ENCODE data around the gene ALDH4A1. TPM values are rescaled to one million over a fixed set of nuclear protein-coding genes. Genes with fewer than 3 reads are reported as not detected.

Gene ALDH4A1
- total and polyA plus RNA-seq, 9 of the 15 experiments (the other 6 are each of a cell fraction or from before 2014, with no cell fraction given), result 0.27 to 31.4 (median 16.6) TPM

GRCh38 chr1:18883079-18883478 is 19.3 kb downstream of the ALDH4A1 start:
- H4K20me1 ChIP-seq (replicated peaks; ENCODE audit: control insufficient read depth, insufficient read depth, low read length), result peaks cover 3% of the 10 kb centered on the region; the same call in 1 of the 2 replicates
- no peak overlapping the region for H3K4me3 ChIP-seq
- no peaks in the 10 kb centered on the region for H3K27me3 ChIP-seq (ENCODE audit: control insufficient read depth in 2 of 2, insufficient read depth in 2 of 2, low read length in 2 of 2)
- POLR2A ChIA-PET, result no interaction called here
- TF ChIP-seq ZBTB11 (CRISPR knock-in tag; IDR thresholded peaks at IDR 0.05) (no peak), ZNF778 (CRISPR knock-in tag; IDR thresholded peaks at IDR 0.05) (no peak), FOS (IDR thresholded peaks at IDR 0.05; ENCODE audit: extremely low read depth, insufficient read length) (no peak), POLR3G (IDR thresholded peaks at IDR 0.05; ENCODE audit: extremely low read depth, insufficient read length, insufficient replicate concordance) (no peak), MBD1 (CRISPR knock-in tag; IDR thresholded peaks at IDR 0.05) (no peak), ERF (CRISPR knock-in tag; IDR thresholded peaks at IDR 0.05) (no peak), NKRF (IDR thresholded peaks at IDR 0.05; ENCODE audit: borderline replicate concordance) (no peak), SNRNP70 (optimal IDR thresholded peaks at IDR 0.05; ENCODE audit: low read depth, low read length) (no peak)
- DNase-seq (ENCODE audit: extremely low read depth in 1 of 4, low spot score in 3 of 4) (no peak), ATAC-seq (no peak), FAIRE-seq (no peak)
- in situ Hi-C loops (cut with MboI) (loop anchor here (10.0 kb wide), 2 partner anchors 362 to 772 kb away; no protein-coding TSS in a partner anchor), intact Hi-C loops (cut with micrococcal nuclease) (no loop called here)
- no peak overlapping the region for H3K4me2 ChIP-seq (ENCODE audit: insufficient read depth, low read length)
- peaks cover 12% of the 10 kb centered on the region; the same call in 1 of the 3 replicates for H3K36me3 ChIP-seq (ENCODE audit: control insufficient read depth, insufficient read depth, low read length)
- peaks cover 0 to 15% of the 10 kb centered on the region in 2 experiments; a peak in 1 of 5 replicates for H3K4me1 ChIP-seq (replicated peaks in 1 of 2; ENCODE audit: control insufficient read depth in 2 of 2, insufficient read depth in 2 of 2, low read length in 2 of 2)
- H3K9me3 ChIP-seq (replicated peaks; ENCODE audit: control insufficient read depth, insufficient read depth, low read depth, low read length), result no peaks in the 10 kb centered on the region
- H3K9ac ChIP-seq (ENCODE audit: insufficient read depth in 1 of 2, low read depth in 2 of 2, low read length in 2 of 2), result peak overlapping the region in 1 of 2 experiments; percentile 39; a peak in 1 of 4 replicates
- H3K79me2 ChIP-seq (ENCODE audit: control insufficient read depth, insufficient read depth, low read length), result no peaks in the 10 kb centered on the region
- CTCF ChIA-PET (ENCODE audit: low intra/inter-chr PET ratio), result interaction anchor here (0.6 to 7.0 kb wide), 2 partner anchors 29 to 143 kb away, joined by 3 to 108 read pairs; no protein-coding TSS in a partner anchor
- BruUV-seq (replicated peaks), result no TSS peak
- no peaks in the 10 kb centered on the region for H3K9me1 ChIP-seq (ENCODE audit: control insufficient read depth, insufficient read depth, low read length)
- WGBS (ENCODE audit: insufficient coverage, low coverage, missing lambda C conversion rate), result 86% methylated on average over 23 of the region's 23 CpGs
- no peak overlapping the region for H3K27ac ChIP-seq (ENCODE audit: extremely low read depth, low read depth, low read length)
- no peak overlapping the region for H2AFZ ChIP-seq (ENCODE audit: low read depth, low read length)
